ENCODE data around the gene CD28.

CD28 gene

DNA sequence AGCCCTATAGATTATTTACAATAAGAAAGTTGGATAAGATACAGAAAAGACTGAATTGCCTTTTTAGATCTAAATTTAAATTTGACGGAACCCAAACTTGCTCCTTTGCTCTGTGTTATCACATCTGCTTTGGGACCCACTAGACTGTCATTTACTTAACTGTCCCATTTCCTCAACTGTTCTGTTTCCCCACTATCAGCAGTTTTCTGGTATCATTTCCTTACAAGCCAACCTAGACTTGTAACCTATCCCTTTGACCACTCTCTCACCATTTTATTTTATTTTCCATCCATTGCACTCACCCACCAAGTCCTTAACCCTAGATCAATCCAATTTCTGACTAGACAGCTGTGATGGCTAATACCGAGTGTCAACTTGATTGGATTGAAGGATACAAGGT lies 38.6 kb upstream of the CD28 start:
- no peak for DNase-seq (ENCODE audit: extremely low read depth, low read depth)
- TF ChIP-seq, protein P1, sequence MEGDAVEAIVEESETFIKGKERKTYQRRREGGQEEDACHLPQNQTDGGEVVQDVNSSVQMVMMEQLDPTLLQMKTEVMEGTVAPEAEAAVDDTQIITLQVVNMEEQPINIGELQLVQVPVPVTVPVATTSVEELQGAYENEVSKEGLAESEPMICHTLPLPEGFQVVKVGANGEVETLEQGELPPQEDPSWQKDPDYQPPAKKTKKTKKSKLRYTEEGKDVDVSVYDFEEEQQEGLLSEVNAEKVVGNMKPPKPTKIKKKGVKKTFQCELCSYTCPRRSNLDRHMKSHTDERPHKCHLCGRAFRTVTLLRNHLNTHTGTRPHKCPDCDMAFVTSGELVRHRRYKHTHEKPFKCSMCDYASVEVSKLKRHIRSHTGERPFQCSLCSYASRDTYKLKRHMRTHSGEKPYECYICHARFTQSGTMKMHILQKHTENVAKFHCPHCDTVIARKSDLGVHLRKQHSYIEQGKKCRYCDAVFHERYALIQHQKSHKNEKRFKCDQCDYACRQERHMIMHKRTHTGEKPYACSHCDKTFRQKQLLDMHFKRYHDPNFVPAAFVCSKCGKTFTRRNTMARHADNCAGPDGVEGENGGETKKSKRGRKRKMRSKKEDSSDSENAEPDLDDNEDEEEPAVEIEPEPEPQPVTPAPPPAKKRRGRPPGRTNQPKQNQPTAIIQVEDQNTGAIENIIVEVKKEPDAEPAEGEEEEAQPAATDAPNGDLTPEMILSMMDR (IDR thresholded peaks at IDR 0.05; ENCODE audit: low read depth, low read length) = no peak

DNA sequence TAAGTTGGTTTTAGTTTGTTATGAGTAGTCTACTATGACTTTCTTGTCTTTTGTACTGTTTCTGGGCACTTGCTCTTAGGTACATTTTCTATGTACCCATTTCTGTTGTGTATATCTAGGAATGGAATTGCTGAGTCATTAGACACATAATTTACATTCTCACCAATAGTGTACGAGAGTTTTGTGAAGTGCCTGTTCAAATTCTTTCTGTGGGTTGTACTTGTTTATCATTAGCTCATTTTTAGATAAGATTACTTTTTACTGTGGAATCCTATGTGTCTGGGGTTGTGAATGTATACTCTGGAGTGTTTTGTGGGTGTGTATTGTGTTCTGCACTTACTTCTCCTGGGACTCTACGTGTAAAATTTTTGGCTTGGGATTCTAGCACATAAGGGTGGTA lies 36.6 kb upstream of the CD28 start:
- no peak for DNase-seq (ENCODE audit: extremely low read depth, low read depth)
- TF ChIP-seq, protein P1 (IDR thresholded peaks at IDR 0.05; ENCODE audit: low read depth, low read length) = no peak

DNA sequence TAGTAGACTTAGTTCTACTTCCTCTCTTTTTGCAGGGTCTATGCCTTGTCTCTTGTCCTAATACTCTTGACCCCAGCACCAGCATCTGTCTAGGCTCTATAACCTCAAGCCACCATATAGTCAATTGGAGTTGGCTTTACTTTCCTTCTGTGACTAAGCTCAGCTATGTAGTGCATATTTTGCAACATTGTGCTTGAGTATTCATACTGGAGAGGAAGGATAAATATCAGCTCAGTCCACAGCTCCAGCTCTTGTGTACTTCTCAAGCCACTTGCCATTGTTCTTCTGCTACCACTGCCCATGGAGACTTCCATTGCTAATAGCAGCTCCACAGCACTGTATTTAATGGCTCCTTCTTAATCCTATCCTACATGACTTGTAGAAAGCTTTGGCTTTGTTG lies 35.5 kb upstream of the CD28 start:
- TF ChIP-seq, protein P1 (IDR thresholded peaks at IDR 0.05; ENCODE audit: low read depth, low read length) = no peak
- no peak for DNase-seq (ENCODE audit: extremely low read depth, low read depth)

DNA sequence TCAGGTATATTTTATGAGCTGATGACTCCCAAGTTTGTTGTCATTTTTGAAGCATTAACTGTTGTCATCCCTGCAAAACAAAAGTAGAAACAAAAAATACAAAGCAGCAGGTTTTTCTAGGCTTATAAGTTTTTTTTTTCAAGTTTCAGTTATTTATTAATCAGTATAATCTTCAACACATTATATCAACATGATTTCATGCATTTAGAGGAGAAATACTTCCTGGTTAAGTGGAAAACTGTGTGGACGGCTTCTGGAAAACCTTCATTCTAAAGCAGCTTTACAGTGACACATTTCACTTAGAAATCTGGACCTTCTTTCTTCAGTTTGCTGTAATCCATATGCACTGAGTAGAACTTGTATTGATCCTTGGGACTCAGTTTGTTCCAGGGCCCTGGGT lies 34.6 kb upstream of the CD28 start:
- no peak for DNase-seq (ENCODE audit: extremely low read depth, low read depth)
- TF ChIP-seq, protein P1 (IDR thresholded peaks at IDR 0.05; ENCODE audit: low read depth, low read length) = no peak

DNA sequence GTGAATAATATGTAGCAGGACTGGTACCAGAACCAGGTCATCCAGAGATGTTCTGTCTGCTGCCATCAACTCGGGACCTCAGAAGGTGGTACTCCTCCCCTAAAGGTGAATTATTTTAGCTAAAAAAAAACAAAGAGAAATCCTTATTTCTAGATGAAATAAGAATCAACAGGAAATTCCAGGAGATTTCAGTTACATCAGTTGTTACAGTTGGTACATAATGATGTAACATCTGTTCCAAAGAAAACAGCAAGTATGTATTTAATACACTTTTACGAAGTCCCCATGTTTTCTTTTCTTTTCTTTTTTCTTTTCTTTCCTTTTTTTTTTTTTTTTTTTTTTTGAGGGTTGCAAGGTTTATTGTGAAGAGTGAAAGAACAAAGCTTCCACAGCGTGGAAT lies 33.6 kb upstream of the CD28 start:
- DNase-seq (ENCODE audit: extremely low read depth, low read depth) = no peak
- TF ChIP-seq, protein P1 (IDR thresholded peaks at IDR 0.05; ENCODE audit: low read depth, low read length) = no peak

DNA sequence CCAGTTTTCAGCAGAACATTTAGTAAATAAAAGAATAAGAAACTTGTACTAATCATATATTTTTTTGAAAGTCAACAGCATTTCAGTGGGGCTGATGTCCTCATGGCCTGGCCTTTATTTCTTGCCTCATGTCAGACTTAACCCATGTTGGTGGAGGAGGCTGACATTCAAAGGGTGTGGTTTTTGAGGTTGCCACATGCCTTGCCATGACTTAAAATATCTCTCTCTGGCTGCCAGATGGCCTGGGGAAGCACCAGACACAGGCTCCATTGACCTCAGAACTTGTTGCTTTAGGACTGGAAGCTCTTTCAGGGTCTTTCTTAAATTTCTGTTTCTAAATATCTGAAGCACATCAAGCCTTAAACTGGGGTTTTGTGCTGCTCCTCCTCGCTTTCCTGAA lies 32.5 kb upstream of the CD28 start:
- no peak for DNase-seq (ENCODE audit: extremely low read depth, low read depth)
- TF ChIP-seq, protein P1 (IDR thresholded peaks at IDR 0.05; ENCODE audit: low read depth, low read length) = no peak

DNA sequence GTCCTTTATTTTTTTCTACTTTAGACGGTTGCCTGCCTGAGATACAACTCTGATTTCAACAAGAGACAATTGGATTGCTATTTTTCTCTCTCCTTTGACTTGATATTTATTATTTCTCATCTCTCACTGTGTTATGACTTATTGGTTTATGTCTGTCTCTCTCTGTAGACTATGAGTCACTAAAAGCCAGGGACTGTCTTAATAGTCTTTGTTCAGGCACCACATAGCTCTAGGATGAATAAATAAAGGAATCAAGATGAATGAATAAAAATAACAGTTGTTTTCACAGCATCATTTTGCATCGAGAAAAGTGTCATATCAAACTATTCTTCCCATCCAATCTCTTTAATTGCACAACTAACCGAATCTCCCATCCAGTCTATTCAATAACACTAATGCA lies 31.4 kb upstream of the CD28 start:
- TF ChIP-seq, protein P1 (IDR thresholded peaks at IDR 0.05; ENCODE audit: low read depth, low read length) = no peak
- DNase-seq (ENCODE audit: extremely low read depth, low read depth) = no peak
